Inflammatory macrophage treated with lipopolysaccharide for 1 hour (primary cell): ENCODE results near the gene CBS.
A peak's percentile ranks its signal among the peaks of the same experiment; 100 is the strongest.
"Not testable (repeated sequence)": the region's sequence is repeated elsewhere in the genome, so short reads cannot be mapped to it uniquely, and the experiment has no call there.

ENCODE experiments used
- DNase-seq, 2 donors: peaks; one replicate each; pipeline ENCODE4 v3.0.0-alpha.2; 2020 to 2022

CBS gene

GRCh38 chr21:43066690-43067089 is 8.9 kb downstream of the CBS start:
- not testable (repeated sequence) for DNase-seq

DNA sequence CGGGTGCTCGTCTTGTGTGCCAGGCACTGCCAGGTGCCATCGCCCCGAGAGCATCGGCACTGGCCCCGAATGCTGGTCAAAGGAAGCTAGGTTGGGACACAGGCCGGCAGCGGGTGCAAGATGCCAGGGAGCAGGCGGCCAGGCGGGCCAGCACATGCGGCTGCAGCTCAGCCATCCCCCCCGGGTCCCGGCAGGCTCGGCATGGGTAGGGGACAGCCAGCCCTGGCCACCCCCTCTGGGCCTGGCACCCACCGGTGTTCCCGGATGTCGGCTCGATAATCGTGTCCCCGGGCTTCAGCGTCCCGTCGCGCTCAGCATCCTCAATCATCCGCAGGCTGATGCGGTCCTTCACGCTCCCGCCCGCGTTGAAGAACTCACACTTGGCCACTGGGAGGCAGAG is 9.6 kb downstream of the CBS start:
- DNase-seq, result not testable (repeated sequence)

GRCh38 chr21:43064265-43064917 is 11.2 kb downstream of the CBS start:
- DNase-seq, result not testable (repeated sequence)

GRCh38 chr21:43062955-43063664 is 12.5 kb downstream of the CBS start:
- not testable (repeated sequence) for DNase-seq

- DNase-seq, result not testable (repeated sequence)
These were observed 22.5 kb downstream of the CBS start for GRCh38 chr21:43053112-43053511.

- not testable (repeated sequence) for DNase-seq
These were observed 29.5 kb downstream of the CBS start for GRCh38 chr21:43045876-43046821.

GRCh38 chr21:43045165-43045875 is 30.3 kb downstream of the CBS start:
- DNase-seq, result not testable (repeated sequence)

- DNase-seq, result not testable (repeated sequence)
These were observed 31.1 kb downstream of the CBS start for GRCh38 chr21:43044547-43044946.

- DNase-seq, result not testable (repeated sequence)
These were observed 32.3 kb downstream of the CBS start for GRCh38 chr21:43043291-43043690.

- not testable (repeated sequence) for DNase-seq
These were observed 33.5 kb downstream of the CBS start for GRCh38 chr21:43042169-43042568.

DNA sequence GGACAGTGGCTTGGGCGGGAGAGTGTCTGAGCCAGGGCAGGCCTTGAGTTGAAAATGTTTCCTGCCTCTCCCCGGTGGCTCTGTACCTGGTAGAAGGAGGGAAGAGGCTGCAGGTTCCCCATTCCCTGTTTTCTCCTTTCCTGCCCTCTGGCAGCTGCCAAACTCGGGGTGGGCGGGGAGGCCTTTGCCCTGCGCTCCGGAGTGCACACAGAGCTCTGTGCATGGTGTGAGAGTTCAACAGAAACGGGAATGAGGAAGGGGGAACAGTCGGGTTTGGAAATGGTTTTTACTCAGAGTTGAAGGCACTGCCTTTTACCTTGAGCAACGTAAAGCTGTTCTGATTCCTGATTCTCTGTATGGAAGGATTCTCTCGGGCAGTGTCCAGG is 37.0 kb downstream of the CBS start:
- DNase-seq, result peak in 1 of 2 donors; percentile 7

DNA sequence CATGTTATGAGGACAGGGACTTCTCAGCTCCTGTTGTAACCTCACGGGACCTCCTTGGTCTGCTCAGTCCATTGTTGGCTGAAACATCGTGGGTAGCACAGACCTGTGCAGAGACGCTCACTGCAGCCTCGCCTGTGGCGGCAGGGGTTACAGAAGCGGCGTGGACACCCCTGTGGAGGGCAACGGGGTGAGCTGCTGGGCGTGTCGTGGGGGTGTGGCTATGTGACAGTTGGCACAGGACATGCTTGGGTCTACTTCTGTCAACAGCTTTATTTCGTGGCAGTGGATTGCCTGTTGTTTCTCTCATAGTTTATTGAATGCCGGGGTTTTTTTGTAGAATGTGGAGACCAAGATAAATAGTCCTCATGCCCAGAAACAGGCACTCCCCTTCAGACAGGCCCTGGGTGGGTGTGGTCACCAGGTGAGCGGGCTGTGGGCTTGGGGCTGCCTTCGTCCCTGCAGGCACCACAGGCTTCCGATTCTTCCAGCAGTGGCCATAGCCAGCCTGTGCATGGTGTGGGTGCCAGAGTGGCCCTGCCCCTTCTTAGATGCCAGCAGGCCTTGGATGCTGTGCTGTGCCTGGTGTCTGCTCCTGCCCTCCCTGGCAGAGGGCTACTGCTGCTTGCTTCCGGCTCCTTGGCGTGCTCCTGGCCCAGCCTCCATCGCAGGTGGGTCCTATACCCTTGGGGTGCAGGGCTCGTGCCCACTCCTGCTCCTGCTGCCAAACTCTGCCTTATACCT is 37.5 kb downstream of the CBS start:
- DNase-seq, result not testable (repeated sequence)

DNA sequence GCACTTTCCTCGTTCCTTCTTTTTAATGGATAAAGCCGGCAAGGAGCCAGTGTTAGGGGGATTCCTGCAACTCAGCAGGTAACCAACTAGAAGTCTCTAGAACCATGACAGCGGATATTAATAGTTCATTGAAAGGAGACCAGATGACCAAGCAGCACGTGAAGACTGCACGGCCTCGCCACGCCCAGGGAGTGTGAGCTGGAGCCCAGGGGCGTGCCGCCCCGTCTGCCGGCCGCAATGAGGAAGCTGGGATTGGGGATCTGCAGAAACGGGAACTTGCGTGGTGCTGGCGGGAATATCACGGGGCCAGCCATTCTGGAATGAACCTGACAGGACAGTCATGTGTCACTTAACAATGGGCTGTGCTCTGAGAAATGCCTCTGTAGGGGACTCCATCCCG is 38.7 kb downstream of the CBS start:
- not testable (repeated sequence) for DNase-seq

GRCh38 chr21:43034826-43035225 is 40.8 kb downstream of the CBS start:
- DNase-seq, result no peak

- DNase-seq, result no peak
These were observed 41.5 kb downstream of the CBS start for GRCh38 chr21:43034101-43034500.

DNA sequence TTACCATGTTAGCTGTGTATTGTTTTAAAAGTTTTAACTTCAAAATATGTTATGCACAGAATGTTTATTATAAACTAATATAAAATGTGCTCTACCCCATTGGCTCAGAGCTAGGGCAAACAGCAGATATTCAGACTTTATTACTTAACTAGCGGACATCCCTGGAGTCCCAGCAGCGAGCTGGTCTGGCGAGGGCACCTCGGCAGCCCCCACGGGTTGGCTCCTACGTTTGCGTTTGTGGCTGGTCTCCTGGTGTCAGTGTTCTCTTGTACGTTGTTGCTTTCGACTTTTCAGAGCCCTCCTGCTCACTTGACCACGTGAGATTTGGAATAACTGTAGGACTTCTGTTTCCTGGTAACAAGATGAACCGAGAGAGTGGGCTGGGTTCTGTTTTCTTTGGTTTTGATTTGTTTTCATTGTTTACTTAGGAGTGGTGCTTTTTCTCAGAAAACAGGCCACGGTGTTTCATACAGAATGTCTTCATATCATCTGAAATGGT is 44.5 kb downstream of the CBS start:
- DNase-seq, result no peak

- no peak for DNase-seq
These were observed 45.9 kb downstream of the CBS start for GRCh38 chr21:43029785-43030184.

DNA sequence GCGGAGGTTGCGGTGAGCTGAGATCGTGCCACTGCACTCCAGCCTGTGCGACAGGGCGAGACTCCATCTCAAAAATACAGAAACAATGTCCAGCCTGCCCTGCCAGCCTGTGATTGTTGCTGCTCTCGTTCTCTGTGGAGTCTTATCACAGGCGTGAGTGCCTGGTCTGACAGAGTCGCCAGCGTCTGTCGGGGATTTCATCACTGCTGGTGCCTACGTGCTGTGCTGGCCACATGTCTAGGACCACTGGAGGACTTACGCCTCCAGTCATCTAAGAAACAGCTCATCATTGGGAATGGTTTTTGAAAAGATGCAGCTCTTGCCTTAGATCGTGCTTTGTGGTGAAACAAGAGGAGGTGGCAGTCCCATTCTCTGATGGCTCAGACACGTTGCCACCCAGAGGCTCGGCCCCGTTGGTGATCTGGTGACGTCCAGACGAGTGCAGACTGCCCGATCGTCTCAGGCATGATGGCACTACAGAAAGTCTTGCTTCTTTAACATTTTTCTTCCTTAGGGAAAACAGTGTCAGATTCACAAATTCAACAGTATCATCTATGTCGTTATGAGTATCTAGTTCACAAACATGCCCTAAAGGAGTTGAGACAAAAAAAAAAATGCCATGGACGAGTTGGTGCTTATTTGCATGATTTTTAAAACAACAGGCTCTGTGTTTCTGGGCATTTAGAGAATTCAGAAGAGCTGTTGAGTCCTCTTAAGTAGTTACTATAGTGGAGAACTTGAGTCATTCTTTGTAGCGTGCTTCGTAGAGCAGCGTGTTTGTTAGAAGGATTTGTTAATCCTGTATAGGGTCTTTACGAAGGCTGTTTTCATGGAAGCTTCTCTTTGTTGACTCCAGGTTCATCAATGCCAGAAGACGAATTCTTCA is 47.5 kb downstream of the CBS start:
- no peak for DNase-seq

GRCh38 chr21:43025636-43026180 is 49.9 kb downstream of the CBS start:
- no peak for DNase-seq

DNA sequence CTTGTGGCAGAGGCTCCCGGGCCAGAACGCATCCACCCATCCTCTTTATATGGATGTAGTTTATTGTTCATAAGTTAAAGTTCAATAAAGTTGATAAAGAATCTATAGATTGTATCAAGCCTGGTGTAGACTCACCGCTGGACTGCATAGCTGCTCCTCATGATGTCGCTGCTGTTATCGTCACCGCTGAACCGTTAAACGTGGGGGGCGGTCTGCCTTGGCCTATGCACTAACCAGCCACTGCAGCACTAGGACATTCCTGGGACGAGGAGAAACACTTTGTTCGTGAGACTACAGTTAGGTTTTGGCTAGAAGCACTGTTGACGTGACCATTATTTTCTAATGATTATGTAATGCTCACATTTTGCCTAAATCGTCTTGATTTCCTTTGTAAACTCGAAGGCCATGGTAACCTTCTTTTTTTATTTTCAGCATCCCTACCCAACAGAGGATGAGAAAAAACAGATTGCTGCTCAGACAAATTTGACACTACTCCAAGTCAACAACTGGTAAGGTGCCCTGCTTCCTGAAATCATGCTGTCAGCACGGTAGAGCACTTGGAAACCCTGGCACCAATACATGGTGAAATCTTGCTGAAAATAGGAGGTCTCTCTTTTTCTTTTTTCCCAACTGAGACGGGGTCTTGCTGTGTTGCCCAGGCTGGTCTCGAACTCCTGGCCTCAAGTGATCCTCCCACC is 51.0 kb downstream of the CBS start:
- DNase-seq, result no peak
